Osteocyte (in vitro differentiated cells): ENCODE results near the gene FRMD8. TPM values are rescaled to one million over a fixed set of nuclear protein-coding genes. Genes with fewer than 3 reads are reported as not detected.

ENCODE experiments used
- DNase-seq: peaks from one replicate; pipeline ENCODE4 v3.0.0; 2021; ENCODE audit warnings: mixed read lengths; ENCODE audit not compliant: unreplicated experiment; ENCODE audit errors: extremely low spot score
- H3K27ac Mint-ChIP-seq: one replicate; pipeline ENCODE4 v1.8.0; 2021; ENCODE audit warnings: mild to moderate bottlenecking, mixed read lengths; ENCODE audit not compliant: unreplicated experiment
- H3K27me3 Mint-ChIP-seq: one replicate; pipeline ENCODE4 v1.8.0; 2021; ENCODE audit warnings: mixed read lengths; ENCODE audit not compliant: unreplicated experiment
- H3K36me3 Mint-ChIP-seq: one replicate; pipeline ENCODE4 v1.8.0; 2021; ENCODE audit warnings: mixed read lengths; ENCODE audit not compliant: unreplicated experiment
- H3K4me1 Mint-ChIP-seq: one replicate; pipeline ENCODE4 v1.8.0; 2021; ENCODE audit warnings: mixed read lengths; ENCODE audit not compliant: unreplicated experiment
- H3K4me3 Mint-ChIP-seq: one replicate; pipeline ENCODE4 v1.8.0; 2021; ENCODE audit warnings: mild to moderate bottlenecking, moderate library complexity, mixed read lengths; ENCODE audit not compliant: unreplicated experiment
- H3K9me3 Mint-ChIP-seq: one replicate; pipeline ENCODE4 v1.8.0; 2021; ENCODE audit warnings: mixed read lengths; ENCODE audit not compliant: unreplicated experiment
- CTCF ChIP-seq: fragments of 200-600 bp; sonication (generic); IDR thresholded peaks from 2 replicates; pipeline ENCODE4 v1.5.0; 2021; ENCODE audit warnings: antibody characterized with exemption, mild to moderate bottlenecking, moderate library complexity
- total RNA-seq: library from RNA; stranded (reverse); gene quantifications from 2 replicates; pipeline ENCODE4 v1.2.1, GENCODE V29; 2021

FRMD8 gene
- total RNA-seq, 1 donor from 2014 or later = 62.8 TPM

GRCh38 chr11:65399845-65400244, 13.4 kb downstream of the FRMD8 start:
- DNase-seq = no peak
- Mint-ChIP-seq H3K27me3 (no peaks in the 10 kb centered on the region), H3K36me3 (peaks cover 39% of the 10 kb centered on the region), H3K4me3 (no peak overlapping the region), H3K27ac (no peak overlapping the region), H3K9me3 (no peaks in the 10 kb centered on the region), H3K4me1 (peaks cover 1% of the 10 kb centered on the region)
- TF ChIP-seq CTCF = no peak

DNA sequence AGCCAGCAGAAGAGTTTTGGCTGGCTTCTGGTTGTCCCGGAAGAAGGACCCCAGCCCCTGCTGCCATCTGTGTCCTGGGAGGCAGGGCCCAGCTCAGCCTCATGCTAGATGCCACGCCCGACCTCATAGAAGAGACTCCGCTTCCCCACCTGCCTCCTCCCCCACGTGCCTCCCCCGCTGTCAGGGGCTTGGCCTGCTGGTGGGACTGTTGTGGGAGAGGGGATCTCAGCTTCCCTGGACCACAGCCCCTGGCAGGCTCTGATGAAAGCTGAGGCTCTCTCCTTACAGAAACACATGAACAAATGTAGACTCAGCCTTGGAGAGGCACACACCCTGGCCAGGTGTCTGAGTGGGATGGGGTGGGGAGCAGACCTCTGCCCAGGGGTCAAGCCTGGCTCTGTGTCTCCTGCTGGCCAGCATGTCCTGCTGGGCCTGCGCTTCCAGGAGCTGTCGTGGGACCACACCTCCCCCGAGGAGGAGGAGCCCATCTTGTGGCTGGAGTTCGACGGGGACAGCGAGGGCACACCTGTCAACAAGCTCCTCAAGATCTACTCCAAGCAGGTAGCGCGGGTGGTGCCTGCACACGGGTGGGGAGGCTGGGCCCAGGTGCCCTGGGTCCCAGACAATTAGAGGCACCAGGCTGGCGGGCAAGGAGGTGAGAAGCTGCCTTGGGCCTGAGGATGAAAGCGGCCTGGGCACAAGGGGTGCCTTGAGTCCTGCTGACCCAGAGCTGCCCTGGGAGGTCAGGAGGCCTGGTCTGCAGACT, 14.1 kb downstream of the FRMD8 start:
- H3K9me3 Mint-ChIP-seq = no peaks in the 10 kb centered on the region
- TF ChIP-seq CTCF = no peak
- H3K27me3 Mint-ChIP-seq = no peaks in the 10 kb centered on the region

GRCh38 chr11:65401073-65401802, 14.8 kb downstream of the FRMD8 start:
- DNase-seq = no peak
- Mint-ChIP-seq H3K4me1 (peaks cover 1% of the 10 kb centered on the region), H3K9me3 (no peaks in the 10 kb centered on the region), H3K4me3 (no peak overlapping the region), H3K27ac (peak overlapping the region; percentile 41), H3K27me3 (no peaks in the 10 kb centered on the region), H3K36me3 (peaks cover 40% of the 10 kb centered on the region)
- TF ChIP-seq CTCF = no peak

More for the DNA sequence above, 14.1 kb downstream of the FRMD8 start:
- no peak for DNase-seq
- peaks cover 1% of the 10 kb centered on the region for H3K4me1 Mint-ChIP-seq
- no peak overlapping the region for H3K4me3 Mint-ChIP-seq
- H3K36me3 Mint-ChIP-seq = peaks cover 40% of the 10 kb centered on the region
- no peak overlapping the region for H3K27ac Mint-ChIP-seq

DNA sequence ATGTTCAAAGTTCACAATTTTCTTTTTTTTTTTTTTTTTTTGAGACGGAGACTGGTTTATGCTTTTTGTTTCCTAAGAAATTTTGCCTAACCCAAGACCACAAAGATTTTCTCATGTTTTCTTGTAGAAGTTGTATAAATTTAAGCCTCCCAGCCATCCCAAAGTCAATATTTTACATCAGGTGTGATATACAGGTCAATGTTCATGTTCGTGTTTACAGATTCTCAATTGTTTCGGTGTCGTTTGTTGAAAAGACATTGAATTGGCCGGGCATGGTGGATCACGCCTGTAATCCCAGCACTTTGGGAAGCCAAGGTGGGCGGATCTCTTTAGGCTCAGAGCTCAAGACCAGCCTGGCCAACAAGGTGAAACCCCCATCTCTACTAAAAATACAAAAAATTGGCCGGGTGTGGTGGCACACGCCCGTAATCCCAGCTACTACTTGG, 15.4 kb downstream of the FRMD8 start:
- H3K27ac Mint-ChIP-seq = peak overlapping the region; percentile 41
- peaks cover 40% of the 10 kb centered on the region for H3K36me3 Mint-ChIP-seq
- H3K27me3 Mint-ChIP-seq = no peaks in the 10 kb centered on the region
- no peak for TF ChIP-seq CTCF
- no peak for DNase-seq
- peaks cover 1% of the 10 kb centered on the region for H3K4me1 Mint-ChIP-seq
- H3K9me3 Mint-ChIP-seq = no peaks in the 10 kb centered on the region
- H3K4me3 Mint-ChIP-seq = no peak overlapping the region

GRCh38 chr11:65402790-65403189, 16.4 kb downstream of the FRMD8 start:
- Mint-ChIP-seq H3K4me1 (peaks cover 1% of the 10 kb centered on the region), H3K27me3 (no peaks in the 10 kb centered on the region), H3K27ac (no peak overlapping the region), H3K9me3 (no peaks in the 10 kb centered on the region), H3K4me3 (no peak overlapping the region), H3K36me3 (peaks cover 33% of the 10 kb centered on the region)
- TF ChIP-seq CTCF = no peak
- DNase-seq = no peak
